GM18867 (cell line): ENCODE measurements around the gene GALNTL6.
"Not testable (repeated sequence)": the region's sequence is repeated elsewhere in the genome, so short reads cannot be mapped to it uniquely, and the experiment has no call there.

Experiments
- ATAC-seq: cut with Tn5 transposase; IDR thresholded peaks from one replicate; pipeline ENCODE4 v1.9.1; 2021; ENCODE audit warnings: mild to moderate bottlenecking, moderate library complexity; ENCODE audit not compliant: unreplicated experiment

The GALNTL6 gene

GRCh38 chr4:172843192-172843591 lies 1030.0 kb downstream of the GALNTL6 start:
- ATAC-seq = no peak

- ATAC-seq = no peak
Measured at GRCh38 chr4:172844556-172844955, 1031.4 kb downstream of the GALNTL6 start.

- no peak for ATAC-seq
Measured at GRCh38 chr4:172845281-172845680, 1032.1 kb downstream of the GALNTL6 start.

GRCh38 chr4:172850838-172851237 lies 1037.6 kb downstream of the GALNTL6 start:
- ATAC-seq = no peak

GRCh38 chr4:172851534-172851933 lies 1038.3 kb downstream of the GALNTL6 start:
- ATAC-seq = no peak

- ATAC-seq = no peak
Measured at GRCh38 chr4:172857026-172857425, 1043.8 kb downstream of the GALNTL6 start.

- no peak for ATAC-seq
Measured at GRCh38 chr4:172858731-172859230, 1045.6 kb downstream of the GALNTL6 start.

- ATAC-seq = no peak
Measured at GRCh38 chr4:172865103-172865502, 1051.9 kb downstream of the GALNTL6 start.

GRCh38 chr4:172865531-172866127 lies 1052.4 kb downstream of the GALNTL6 start:
- ATAC-seq = no peak

GRCh38 chr4:172866421-172866820 lies 1053.2 kb downstream of the GALNTL6 start:
- no peak for ATAC-seq

GRCh38 chr4:172867835-172868234 lies 1054.6 kb downstream of the GALNTL6 start:
- ATAC-seq = no peak

GRCh38 chr4:172868271-172868670 lies 1055.1 kb downstream of the GALNTL6 start:
- no peak for ATAC-seq

GRCh38 chr4:172869621-172870268 lies 1056.5 kb downstream of the GALNTL6 start:
- ATAC-seq = no peak

- no peak for ATAC-seq
Measured at GRCh38 chr4:172871381-172871780, 1058.2 kb downstream of the GALNTL6 start.

- ATAC-seq = no peak
Measured at GRCh38 chr4:172874944-172875343, 1061.7 kb downstream of the GALNTL6 start.

- no peak for ATAC-seq
Measured at GRCh38 chr4:172876394-172876793, 1063.2 kb downstream of the GALNTL6 start.

GRCh38 chr4:172881645-172882044 lies 1068.4 kb downstream of the GALNTL6 start:
- ATAC-seq = peak; percentile 91

GRCh38 chr4:172887358-172887757 lies 1074.2 kb downstream of the GALNTL6 start:
- ATAC-seq = not testable (repeated sequence)

- ATAC-seq = no peak
Measured at GRCh38 chr4:172887959-172888358, 1074.8 kb downstream of the GALNTL6 start.

GRCh38 chr4:172892300-172892699 lies 1079.1 kb downstream of the GALNTL6 start:
- ATAC-seq = peak; percentile 77

GRCh38 chr4:172895699-172896098 lies 1082.5 kb downstream of the GALNTL6 start:
- no peak for ATAC-seq

GRCh38 chr4:172897046-172897445 lies 1083.8 kb downstream of the GALNTL6 start:
- ATAC-seq = no peak

GRCh38 chr4:172898715-172899114 lies 1085.5 kb downstream of the GALNTL6 start:
- no peak for ATAC-seq
